Measurements from ENCODE around the gene SPTLC1. TPM values are rescaled to one million over a fixed set of nuclear protein-coding genes. Genes with fewer than 3 reads are reported as not detected.

Gene SPTLC1
- total and polyA plus RNA-seq, 2 of the 8 experiments (the other 6 are each of a cell fraction or from before 2014, with no cell fraction given), result 34.2 to 62.1 TPM

- ChIA-PET CTCF (ENCODE audit: partially characterized antibody) (interaction anchor here (0.6 to 2.9 kb wide), 12 partner anchors 9 to 295 kb away, joined by 3 to 11 read pairs (median 4); partner anchors contain the start of gene ROR2), POLR2A (ENCODE audit: partially characterized antibody) (interaction anchor here (0.8 kb wide), 1 partner anchor 11 kb away, joined by 3 read pairs; no protein-coding TSS in a partner anchor)
- Histone ChIP-seq H3K27ac (ENCODE audit: low read depth, low read length) (no peak overlapping the region), H2BK120ac (replicated peaks; ENCODE audit: low read depth, low read length) (no peak overlapping the region), H2BK12ac (ENCODE audit: low read depth, low read length) (no peak overlapping the region), H2BK15ac (ENCODE audit: low read length) (no peak overlapping the region), H2BK5ac (ENCODE audit: low read depth, low read length) (no peak overlapping the region), H3K27me3 (replicated peaks in 1 of 4; ENCODE audit: control insufficient read depth in 3 of 4, extremely low read depth in 1 of 4, insufficient read depth in 3 of 4, low read length in 3 of 4) (no peaks in the 10 kb centered on the region), H3K36me3 (ENCODE audit: control insufficient read depth in 2 of 4, insufficient read depth in 4 of 4, low read length in 3 of 4) (peaks cover 2 to 22% (median 11%) of the 10 kb centered on the region in 4 experiments; a peak in 6 of 8 replicates), H3K23me2 (ENCODE audit: low read depth, low read length) (no peaks in the 10 kb centered on the region), H3K9me3 (ENCODE audit: insufficient read depth in 2 of 2, low read depth in 1 of 2, low read length in 1 of 2) (no peaks in the 10 kb centered on the region), H3K4ac (replicated peaks; ENCODE audit: insufficient read length, low read depth, low read length) (no peak overlapping the region), H3K14ac (ENCODE audit: insufficient read length) (no peak overlapping the region), H4K8ac (ENCODE audit: extremely low read depth, insufficient read depth, low read length) (no peak overlapping the region), H3K79me2 (ENCODE audit: control insufficient read depth in 1 of 2, insufficient read depth in 2 of 2, low read length in 2 of 2) (no peaks in the 10 kb centered on the region), H2BK20ac (ENCODE audit: low read length) (no peak overlapping the region), H2AK5ac (ENCODE audit: low read depth, low read length) (no peak overlapping the region), H3K9ac (replicated peaks in 1 of 4; ENCODE audit: extremely low read depth in 1 of 4, low read depth in 3 of 4, low read length in 3 of 4) (no peak overlapping the region), H2AFZ (ENCODE audit: low read length) (no peak overlapping the region), H3K79me1 (ENCODE audit: low read depth, low read length) (no peaks in the 10 kb centered on the region), H4K5ac (ENCODE audit: insufficient read length, low read depth, low read length) (no peak overlapping the region), H4K20me1 (replicated peaks in 1 of 2; ENCODE audit: control insufficient read depth in 1 of 2, insufficient read depth in 2 of 2, low read length in 2 of 2) (peaks cover 0 to 2% of the 10 kb centered on the region in 2 experiments), H3K23ac (ENCODE audit: insufficient read length) (no peak overlapping the region), H3K56ac (replicated peaks; ENCODE audit: insufficient read length, low read depth, low read length) (no peak overlapping the region), H3K4me3 (ENCODE audit: extremely low read depth in 1 of 4, insufficient read depth in 2 of 4, low read depth in 3 of 4, low read length in 4 of 4) (no peak overlapping the region), H4K91ac (replicated peaks; ENCODE audit: insufficient read length, low read length) (no peak overlapping the region), H3K4me1 (replicated peaks in 1 of 4; ENCODE audit: control insufficient read depth in 3 of 4, insufficient read depth in 4 of 4, low read length in 3 of 4) (peaks cover 0 to 3% (median 0%) of the 10 kb centered on the region in 4 experiments; a peak in 1 of 7 replicates), H3K18ac (ENCODE audit: extremely low read depth, low read length) (no peak overlapping the region), H3K4me2 (ENCODE audit: insufficient read depth in 1 of 2, low read depth in 2 of 2, low read length in 2 of 2) (no peak overlapping the region)
- FAIRE-seq, result no peak
- DNase-seq (ENCODE audit: low read depth in 1 of 2, low spot score in 2 of 2), result no peak
- TF ChIP-seq KDM1A (IDR thresholded peaks at IDR 0.05; ENCODE audit: borderline replicate concordance, low read length) (no peak), CTCF (IDR thresholded peaks at IDR 0.05; ENCODE audit: control extremely low read depth in 1 of 3, insufficient read depth in 1 of 3, low read depth in 1 of 3, low read length in 3 of 3) (peak in 2 of 3 experiments; percentile 40 to 42; a peak in 3 of 4 replicates), RAD21 (IDR thresholded peaks at IDR 0.05 in 1 of 2, conservative IDR thresholded peaks at IDR 0.05 in 1 of 2; ENCODE audit: low read depth in 2 of 2, low read length in 2 of 2) (peak; percentile 51 to 58)
- 91% methylated on average over 4 of the region's 4 CpGs; no CpG with 5 or more reads in 1 of the 2 experiments for WGBS, 2 experiments (ENCODE audit: extremely low coverage in 1 of 2, insufficient coverage in 1 of 2, insufficient read length in 1 of 2, insufficient replicate concordance in 2 of 2, low coverage in 1 of 2, low lambda C conversion rate in 2 of 2, missing lambda C conversion rate in 1 of 2)
Observed at GRCh38 chr9:92029553-92029952, 85.7 kb downstream of the SPTLC1 start.
